HL-60 (cell line): Measurements from ENCODE around the gene CCDC192.

Experiments used
- DNase-seq, 2 experiments: peaks; one replicate each; pipeline ENCODE4 v3.0.0-alpha.2; 2010 to 2020; ENCODE audit warnings: low read depth in 1 of 2, low spot score in 1 of 2
- H3K27ac ChIP-seq: fragments of 250-450 bp; sonication (Bioruptor Pico); replicated peaks from 2 replicates; pipeline ENCODE4 v1.5.1; 2020; ENCODE audit warnings: mild to moderate bottlenecking, moderate library complexity
- H3K27me3 ChIP-seq: fragments of 250-450 bp; sonication (Bioruptor Pico); 2 replicates; pipeline ENCODE4 v1.5.1; 2021; ENCODE audit warnings: mild to moderate bottlenecking, moderate library complexity; ENCODE audit not compliant: insufficient read depth, poor library complexity, severe bottlenecking
- H3K4me3 ChIP-seq: replicated peaks from 2 replicates; pipeline ENCODE4 v1.5.1; 2011; ENCODE audit warnings: mild to moderate bottlenecking, control low read depth, low read length; ENCODE audit not compliant: insufficient read depth
- CTCF ChIP-seq: IDR thresholded peaks from one replicate; pipeline ENCODE4 v1.5.1; 2011; ENCODE audit warnings: low read length, control low read depth, inconsistent platforms; ENCODE audit not compliant: insufficient read depth
- GABPA ChIP-seq: IDR thresholded peaks from 2 replicates; pipeline ENCODE4 v1.6.1; 2012; ENCODE audit warnings: low read depth
- POLR2AphosphoS5 ChIP-seq: IDR thresholded peaks from 2 replicates; pipeline ENCODE4 v1.6.1; 2012; ENCODE audit warnings: low read depth
- SPI1 ChIP-seq: IDR thresholded peaks from 2 replicates; pipeline ENCODE4 v1.6.1; 2012; ENCODE audit warnings: low read depth, mild to moderate bottlenecking, borderline replicate concordance
- TF ChIP-seq, protein P1 (sequence below): IDR thresholded peaks from 2 replicates; pipeline ENCODE4 v1.6.1; 2012; ENCODE audit warnings: low read depth; ENCODE audit not compliant: insufficient replicate concordance

CCDC192 gene

DNA sequence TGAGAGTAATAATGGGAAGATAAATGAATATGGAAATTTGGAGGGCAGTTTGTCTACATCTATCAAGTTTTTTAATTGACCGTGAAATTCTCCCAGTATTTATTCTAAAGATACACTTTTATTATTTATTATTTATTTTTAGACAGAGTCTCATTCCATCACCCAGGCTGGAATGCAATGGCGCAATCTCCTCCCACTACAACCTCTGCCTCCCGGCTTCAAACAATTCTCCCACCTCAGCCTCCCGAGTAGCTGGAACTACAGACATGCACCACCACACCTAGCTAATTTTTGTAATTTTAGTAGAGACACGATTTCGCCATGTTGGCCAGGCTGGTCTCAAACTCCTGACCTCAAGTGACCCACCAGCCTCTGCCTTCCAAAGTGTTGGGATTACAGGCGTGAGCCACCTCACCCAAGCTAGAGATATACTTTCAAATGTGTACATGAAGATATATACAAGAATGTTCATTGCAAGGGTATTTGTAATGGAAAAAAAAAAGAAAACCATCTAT lies 282.7 kb downstream of the CCDC192 start:
- Histone ChIP-seq H3K27ac (no peak overlapping the region), H3K4me3 (no peak overlapping the region), H3K27me3 (no peaks in the 10 kb centered on the region)
- no peak for DNase-seq
- no peak for TF ChIP-seq POLR2AphosphoS5
- TF ChIP-seq, protein P1, sequence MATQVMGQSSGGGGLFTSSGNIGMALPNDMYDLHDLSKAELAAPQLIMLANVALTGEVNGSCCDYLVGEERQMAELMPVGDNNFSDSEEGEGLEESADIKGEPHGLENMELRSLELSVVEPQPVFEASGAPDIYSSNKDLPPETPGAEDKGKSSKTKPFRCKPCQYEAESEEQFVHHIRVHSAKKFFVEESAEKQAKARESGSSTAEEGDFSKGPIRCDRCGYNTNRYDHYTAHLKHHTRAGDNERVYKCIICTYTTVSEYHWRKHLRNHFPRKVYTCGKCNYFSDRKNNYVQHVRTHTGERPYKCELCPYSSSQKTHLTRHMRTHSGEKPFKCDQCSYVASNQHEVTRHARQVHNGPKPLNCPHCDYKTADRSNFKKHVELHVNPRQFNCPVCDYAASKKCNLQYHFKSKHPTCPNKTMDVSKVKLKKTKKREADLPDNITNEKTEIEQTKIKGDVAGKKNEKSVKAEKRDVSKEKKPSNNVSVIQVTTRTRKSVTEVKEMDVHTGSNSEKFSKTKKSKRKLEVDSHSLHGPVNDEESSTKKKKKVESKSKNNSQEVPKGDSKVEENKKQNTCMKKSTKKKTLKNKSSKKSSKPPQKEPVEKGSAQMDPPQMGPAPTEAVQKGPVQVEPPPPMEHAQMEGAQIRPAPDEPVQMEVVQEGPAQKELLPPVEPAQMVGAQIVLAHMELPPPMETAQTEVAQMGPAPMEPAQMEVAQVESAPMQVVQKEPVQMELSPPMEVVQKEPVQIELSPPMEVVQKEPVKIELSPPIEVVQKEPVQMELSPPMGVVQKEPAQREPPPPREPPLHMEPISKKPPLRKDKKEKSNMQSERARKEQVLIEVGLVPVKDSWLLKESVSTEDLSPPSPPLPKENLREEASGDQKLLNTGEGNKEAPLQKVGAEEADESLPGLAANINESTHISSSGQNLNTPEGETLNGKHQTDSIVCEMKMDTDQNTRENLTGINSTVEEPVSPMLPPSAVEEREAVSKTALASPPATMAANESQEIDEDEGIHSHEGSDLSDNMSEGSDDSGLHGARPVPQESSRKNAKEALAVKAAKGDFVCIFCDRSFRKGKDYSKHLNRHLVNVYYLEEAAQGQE, result no peak
- no peak for TF ChIP-seq CTCF
- no peak for TF ChIP-seq GABPA
- no peak for TF ChIP-seq SPI1

DNA sequence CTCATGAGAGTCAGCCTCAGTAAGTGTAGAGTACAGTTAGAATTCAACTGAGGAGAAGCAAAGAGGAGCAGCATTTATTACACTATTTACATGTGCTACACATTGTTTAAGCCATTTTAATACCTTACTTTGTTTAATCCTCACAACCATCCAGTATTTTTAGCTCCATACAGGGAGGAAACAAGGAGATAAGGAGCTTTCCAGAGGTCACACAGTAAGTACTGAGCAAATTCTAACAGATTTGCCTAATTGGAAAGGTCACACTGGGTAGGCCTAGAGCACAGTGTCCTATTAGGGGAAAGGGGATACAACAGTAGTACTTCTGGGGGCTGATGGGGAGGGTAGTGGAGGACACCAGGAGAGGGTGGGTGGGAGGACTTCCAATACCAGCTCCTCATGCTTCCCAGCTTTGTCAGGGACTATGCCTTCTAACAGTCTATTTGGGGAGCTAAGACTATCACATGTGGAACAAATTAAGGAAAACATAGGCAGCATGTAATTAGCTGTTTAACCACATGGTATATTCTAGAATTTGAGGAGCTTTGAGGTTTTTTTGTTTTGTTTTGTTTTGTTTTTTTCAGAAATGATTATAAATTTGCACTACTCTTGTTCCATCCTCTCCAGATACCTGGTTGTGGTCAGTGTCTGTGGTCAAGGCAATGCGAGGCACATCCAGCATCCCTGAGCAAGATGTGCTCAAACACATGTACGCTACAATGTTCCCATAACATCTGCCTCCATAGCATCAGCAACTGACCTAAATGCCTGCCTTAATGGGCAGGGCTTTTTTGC lies 284.4 kb downstream of the CCDC192 start:
- no peak for TF ChIP-seq CTCF
- TF ChIP-seq, protein P1, result no peak
- TF ChIP-seq SPI1, result no peak
- no peak for TF ChIP-seq POLR2AphosphoS5
- TF ChIP-seq GABPA, result no peak
- no peak for DNase-seq
- no peak overlapping the region for H3K4me3 ChIP-seq
- no peaks in the 10 kb centered on the region for H3K27me3 ChIP-seq
- no peak overlapping the region for H3K27ac ChIP-seq

DNA sequence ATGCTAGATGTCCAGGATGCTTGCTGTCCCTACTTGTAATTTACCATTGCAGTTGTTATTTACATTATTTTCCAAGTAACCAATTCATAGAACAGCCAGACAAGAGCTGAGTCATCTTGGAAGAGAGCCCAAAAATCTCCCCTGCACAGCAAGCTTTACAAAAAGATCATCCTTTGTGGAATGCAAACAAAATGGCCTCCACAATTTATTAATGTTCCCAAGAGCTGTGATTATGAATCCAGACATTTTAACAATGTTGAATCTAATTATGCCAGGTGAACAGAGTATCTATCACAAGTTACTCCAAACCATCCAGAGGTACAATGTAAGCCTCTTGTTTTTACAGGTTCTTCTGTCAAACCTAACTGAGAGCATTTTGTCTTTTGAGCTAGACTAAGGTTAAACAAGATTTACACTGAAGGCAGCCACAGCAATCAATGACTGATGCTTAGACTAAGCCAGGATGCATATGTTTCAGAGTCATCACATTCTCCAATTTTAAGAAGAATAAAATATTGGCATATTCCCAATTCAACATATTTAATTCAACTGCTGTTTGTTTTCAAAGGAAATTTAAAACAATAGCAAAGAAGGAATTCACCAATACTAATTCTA lies 285.1 kb downstream of the CCDC192 start:
- Histone ChIP-seq H3K27ac (no peak overlapping the region), H3K27me3 (no peaks in the 10 kb centered on the region), H3K4me3 (no peak overlapping the region)
- TF ChIP-seq, protein P1, result no peak
- TF ChIP-seq CTCF, result no peak
- TF ChIP-seq SPI1, result no peak
- no peak for TF ChIP-seq POLR2AphosphoS5
- no peak for TF ChIP-seq GABPA
- DNase-seq, result no peak
